ENCODE data around the gene IRAK4. TPM values are rescaled to one million over a fixed set of nuclear protein-coding genes. Genes with fewer than 3 reads are reported as not detected.

Gene IRAK4
- total and polyA plus RNA-seq, 2 donors (not counting 3 experiments of a cell fraction or from before 2014, with no cell fraction given): 10.8 to 13.1 TPM

DNA sequence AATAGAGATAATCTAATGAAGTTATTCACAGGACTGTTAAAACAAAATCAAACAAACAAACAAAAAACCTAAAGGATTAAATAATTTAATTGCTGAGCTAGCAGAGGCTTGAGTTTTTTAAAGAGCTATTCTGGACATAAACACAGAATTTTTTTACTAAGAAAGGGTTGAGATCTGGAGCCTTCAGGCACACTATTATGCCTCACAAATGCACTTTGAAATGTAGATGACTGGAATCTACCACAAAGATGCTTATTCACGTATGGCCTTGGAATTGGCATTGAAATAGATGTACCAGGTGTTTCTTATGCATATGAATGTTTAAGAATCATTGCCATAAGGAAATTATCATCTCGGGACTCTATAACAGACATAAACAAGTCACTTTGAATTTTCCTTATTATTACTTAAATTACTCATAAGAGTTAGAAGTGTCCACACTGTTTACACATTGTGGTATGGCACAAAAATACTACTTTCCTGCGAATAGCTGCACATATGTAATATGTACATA is 21.8 kb upstream of the IRAK4 start:
- no peak overlapping the region for H3K9ac ChIP-seq (replicated peaks; ENCODE audit: extremely low read depth, insufficient read depth, low read length)
- no peaks in the 10 kb centered on the region for H3K27me3 ChIP-seq (ENCODE audit: control insufficient read depth in 2 of 2, insufficient read depth in 2 of 2, low read length in 2 of 2)
- DNase-seq (ENCODE audit: low read depth, low spot score) (no peak), FAIRE-seq (no peak)
- intact Hi-C loops (cut with micrococcal nuclease): no loop called here
- H3K9me3 ChIP-seq (replicated peaks; ENCODE audit: control insufficient read depth, insufficient read depth, low read length): no peaks in the 10 kb centered on the region
- H3K4me2 ChIP-seq (ENCODE audit: insufficient read depth, low read length): no peak overlapping the region
- H3K79me2 ChIP-seq (ENCODE audit: control insufficient read depth, insufficient read depth, low read length): no peaks in the 10 kb centered on the region
- no peak for TF ChIP-seq GATA2 (IDR thresholded peaks at IDR 0.05; ENCODE audit: insufficient read depth, insufficient read length, low read depth, low read length)
- no peak for TF ChIP-seq POLR2AphosphoS5 (IDR thresholded peaks at IDR 0.05; ENCODE audit: insufficient read depth, low read depth, low read length)
- TF ChIP-seq, protein P1, sequence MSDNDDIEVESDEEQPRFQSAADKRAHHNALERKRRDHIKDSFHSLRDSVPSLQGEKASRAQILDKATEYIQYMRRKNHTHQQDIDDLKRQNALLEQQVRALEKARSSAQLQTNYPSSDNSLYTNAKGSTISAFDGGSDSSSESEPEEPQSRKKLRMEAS (IDR thresholded peaks at IDR 0.05; ENCODE audit: insufficient read depth, insufficient read length): no peak
- no peak for TF ChIP-seq FOS (IDR thresholded peaks at IDR 0.05; ENCODE audit: borderline replicate concordance, insufficient read depth, low read length)
- TF ChIP-seq MYC (IDR thresholded peaks at IDR 0.05; ENCODE audit: low read depth, low read length): no peak
- no peak for TF ChIP-seq POLR2A (IDR thresholded peaks at IDR 0.05; ENCODE audit: low read depth, low read length)
- TF ChIP-seq EZH2 (IDR thresholded peaks at IDR 0.05; ENCODE audit: borderline replicate concordance, low read depth, low read length, severe bottlenecking): no peak
- TF ChIP-seq JUN (IDR thresholded peaks at IDR 0.05; ENCODE audit: borderline replicate concordance, insufficient read depth, insufficient read length, low read depth): no peak
- TF ChIP-seq, protein P2, sequence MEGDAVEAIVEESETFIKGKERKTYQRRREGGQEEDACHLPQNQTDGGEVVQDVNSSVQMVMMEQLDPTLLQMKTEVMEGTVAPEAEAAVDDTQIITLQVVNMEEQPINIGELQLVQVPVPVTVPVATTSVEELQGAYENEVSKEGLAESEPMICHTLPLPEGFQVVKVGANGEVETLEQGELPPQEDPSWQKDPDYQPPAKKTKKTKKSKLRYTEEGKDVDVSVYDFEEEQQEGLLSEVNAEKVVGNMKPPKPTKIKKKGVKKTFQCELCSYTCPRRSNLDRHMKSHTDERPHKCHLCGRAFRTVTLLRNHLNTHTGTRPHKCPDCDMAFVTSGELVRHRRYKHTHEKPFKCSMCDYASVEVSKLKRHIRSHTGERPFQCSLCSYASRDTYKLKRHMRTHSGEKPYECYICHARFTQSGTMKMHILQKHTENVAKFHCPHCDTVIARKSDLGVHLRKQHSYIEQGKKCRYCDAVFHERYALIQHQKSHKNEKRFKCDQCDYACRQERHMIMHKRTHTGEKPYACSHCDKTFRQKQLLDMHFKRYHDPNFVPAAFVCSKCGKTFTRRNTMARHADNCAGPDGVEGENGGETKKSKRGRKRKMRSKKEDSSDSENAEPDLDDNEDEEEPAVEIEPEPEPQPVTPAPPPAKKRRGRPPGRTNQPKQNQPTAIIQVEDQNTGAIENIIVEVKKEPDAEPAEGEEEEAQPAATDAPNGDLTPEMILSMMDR (IDR thresholded peaks at IDR 0.05; ENCODE audit: extremely low read depth in 1 of 2, insufficient read depth in 1 of 2, low read depth in 1 of 2, low read length in 2 of 2): no peak
- no TSS peak for BruUV-seq (replicated peaks)
- H4K20me1 ChIP-seq (replicated peaks; ENCODE audit: control insufficient read depth, extremely low read depth, insufficient read depth, low read length): no peaks in the 10 kb centered on the region
- no peak overlapping the region for H2AFZ ChIP-seq (ENCODE audit: low read depth, low read length)
- no peaks in the 10 kb centered on the region for H3K9me1 ChIP-seq (replicated peaks; ENCODE audit: control insufficient read depth, extremely low read depth, insufficient read depth, low read length)
- no peaks in the 10 kb centered on the region for H3K4me1 ChIP-seq (ENCODE audit: control insufficient read depth, extremely low read depth, insufficient read depth, low read length)
- H3K36me3 ChIP-seq (ENCODE audit: control insufficient read depth in 2 of 2, extremely low read depth in 1 of 2, insufficient read depth in 2 of 2, low read length in 2 of 2): peaks cover 0 to 2% of the 10 kb centered on the region in 2 experiments
- no peak overlapping the region for H3K27ac ChIP-seq (ENCODE audit: insufficient read depth, low read depth, low read length)
- ChIA-PET CTCF (interaction anchor here (1.1 kb wide), 1 partner anchor 10 kb away, joined by 3 read pairs; no protein-coding TSS in a partner anchor), POLR2A (no interaction called here)
- dilution Hi-C loops (cut with MboI; ENCODE audit: extremely low pct_ligation_motif_present, low sequenced_read_pairs): no loop called here
- no peak overlapping the region for H3K4me3 ChIP-seq (replicated peaks in 1 of 3; ENCODE audit: insufficient read depth in 1 of 3, low read depth in 1 of 3, low read length in 3 of 3)
